Erythroblast (primary cell): ENCODE measurements around the gene SKIC8.

Experiments
- GATA1 ChIP-seq: IDR thresholded peaks from 2 replicates; pipeline ENCODE4 v1.6.1; 2011; ENCODE audit warnings: low read depth, mild to moderate bottlenecking, control low read depth, low read length, moderate library complexity
- POLR2A ChIP-seq: IDR thresholded peaks from 2 replicates; pipeline ENCODE4 v1.6.1; 2011; ENCODE audit warnings: mild to moderate bottlenecking, low read length

GRCh38 chr15:78257681-78258080, 41.7 kb downstream of the SKIC8 start:
- TF ChIP-seq POLR2A, result no peak
- TF ChIP-seq GATA1, result no peak
